B cell (primary cell): ENCODE data around the gene SLC9A9.

Source experiments
- CTCF ChIP-seq: fragments of 200-600 bp; IDR thresholded peaks from one replicate; pipeline ENCODE4 v1.8.0; 2022; ENCODE audit warnings: antibody characterized with exemption, mild to moderate bottlenecking
- EZH2 ChIP-seq: IDR thresholded peaks from 2 replicates; pipeline ENCODE4 v1.6.1; 2012; ENCODE audit warnings: borderline replicate concordance, low read depth, mild to moderate bottlenecking, moderate library complexity, low read length; ENCODE audit not compliant: insufficient read depth, poor library complexity, severe bottlenecking

- no peak for TF ChIP-seq CTCF
- no peak for TF ChIP-seq EZH2
Observed at GRCh38 chr3:143806038-143806437, 42.2 kb downstream of the SLC9A9 start.
